ENCODE measurements around the gene GADD45GIP1.
"Not testable (repeated sequence)": the region's sequence is repeated elsewhere in the genome, so short reads cannot be mapped to it uniquely, and the experiment has no call there.

GADD45GIP1 gene

DNA sequence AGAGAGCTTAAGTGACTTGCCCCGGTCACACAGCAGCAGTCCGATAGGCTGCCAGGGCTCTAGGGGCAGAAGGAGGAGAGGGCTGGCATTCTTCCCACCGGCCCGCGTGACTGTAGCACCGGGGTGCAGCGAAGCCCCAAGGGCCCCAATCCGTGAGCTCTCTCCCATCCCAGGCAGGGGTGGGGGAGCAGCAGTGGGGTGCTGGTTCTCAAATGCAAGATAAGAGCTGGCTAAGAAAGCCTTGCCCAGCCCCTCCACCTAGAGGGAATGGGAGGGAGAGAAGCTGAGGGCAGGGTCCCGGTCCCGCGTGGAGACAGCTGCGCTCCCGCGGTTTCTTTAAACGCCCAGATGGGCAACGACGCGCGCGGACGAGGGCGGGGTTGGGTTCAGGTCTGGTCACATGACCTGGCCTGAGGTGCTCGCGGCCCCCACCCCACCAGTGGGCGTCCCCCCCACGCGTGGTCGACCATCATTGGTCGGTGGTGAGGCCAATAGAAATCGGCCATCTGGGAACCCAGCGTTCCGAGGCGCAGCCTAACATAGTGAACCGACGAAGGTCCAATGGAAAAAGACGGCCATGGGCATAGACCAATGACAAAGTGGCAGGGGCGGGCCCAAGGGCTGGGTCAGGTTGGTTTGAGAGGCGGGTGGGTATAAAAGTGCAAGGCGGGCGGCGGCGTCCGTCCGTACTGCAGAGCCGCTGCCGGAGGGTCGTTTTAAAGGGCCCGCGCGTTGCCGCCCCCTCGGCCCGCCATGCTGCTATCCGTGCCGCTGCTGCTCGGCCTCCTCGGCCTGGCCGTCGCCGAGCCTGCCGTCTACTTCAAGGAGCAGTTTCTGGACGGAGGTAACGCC is 18.9 kb downstream of the GADD45GIP1 start, which contains the start of gene CALR:
TSS of gene CALR (plus strand) at position 683 of the 852 bp plus-strand sequence. CDS start at position 754, 71 bp downstream.
- peak; percentile 97 for DNase-seq

DNA sequence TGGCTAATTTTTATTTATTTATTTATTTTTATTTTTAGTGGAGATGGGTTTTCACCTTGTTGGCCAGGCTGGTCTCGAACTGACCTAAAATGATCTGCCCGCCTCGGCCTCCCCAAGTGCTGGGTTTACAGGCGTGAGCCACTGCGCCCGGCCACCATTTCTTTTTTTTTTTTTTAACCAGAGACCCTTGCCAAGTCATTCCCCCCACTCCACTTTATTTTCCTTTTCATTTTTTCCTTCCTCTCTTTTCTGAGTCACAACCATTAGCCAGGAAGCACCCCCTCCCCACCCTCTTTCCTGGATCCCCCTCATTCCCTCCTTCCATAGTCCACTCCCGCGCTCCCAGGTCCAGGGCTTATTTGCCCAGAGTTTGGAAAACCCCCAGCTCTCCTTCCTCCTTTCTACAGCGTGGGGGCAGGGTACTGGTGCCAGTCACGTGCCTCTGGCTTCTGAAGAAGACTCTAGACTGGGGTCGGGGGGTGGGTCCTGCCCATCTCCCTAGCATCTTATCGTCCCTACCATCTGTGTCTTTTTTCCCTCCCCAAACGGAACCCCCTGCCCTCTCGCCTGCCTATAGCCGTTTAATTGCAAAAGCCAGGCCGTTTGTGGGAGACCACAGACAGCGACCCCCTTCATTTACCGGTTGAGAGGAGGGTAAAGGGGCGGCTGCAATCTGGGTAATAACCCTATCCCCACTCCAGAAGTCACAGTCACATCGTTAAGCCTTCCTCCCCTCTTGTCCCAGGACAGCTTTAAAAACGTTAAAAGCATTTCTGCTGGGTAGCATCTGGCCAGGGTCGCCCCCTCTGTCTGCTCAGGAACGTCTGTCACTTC is 19.7 kb downstream of the GADD45GIP1 start:
- DNase-seq = no peak

DNA sequence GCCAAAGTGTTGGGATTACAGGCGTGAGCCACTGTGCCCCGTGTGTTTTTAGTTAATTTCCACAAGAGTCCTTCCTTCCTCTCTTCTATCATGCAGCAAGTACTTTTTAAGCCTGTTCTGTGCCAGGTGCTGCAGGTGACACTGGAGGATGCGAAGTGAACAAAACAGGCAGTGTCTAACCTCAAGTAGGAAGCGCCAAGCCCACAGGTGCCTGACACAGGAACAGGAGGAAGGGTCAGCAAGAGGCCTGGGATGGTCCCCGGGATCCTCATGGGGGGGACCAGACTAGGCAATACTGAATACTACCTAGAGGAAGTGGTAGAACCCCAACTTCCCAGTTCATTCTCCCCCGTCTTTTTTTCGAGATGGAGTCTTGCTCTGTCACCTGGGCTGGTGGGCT is 20.4 kb downstream of the GADD45GIP1 start:
- DNase-seq = no peak

DNA sequence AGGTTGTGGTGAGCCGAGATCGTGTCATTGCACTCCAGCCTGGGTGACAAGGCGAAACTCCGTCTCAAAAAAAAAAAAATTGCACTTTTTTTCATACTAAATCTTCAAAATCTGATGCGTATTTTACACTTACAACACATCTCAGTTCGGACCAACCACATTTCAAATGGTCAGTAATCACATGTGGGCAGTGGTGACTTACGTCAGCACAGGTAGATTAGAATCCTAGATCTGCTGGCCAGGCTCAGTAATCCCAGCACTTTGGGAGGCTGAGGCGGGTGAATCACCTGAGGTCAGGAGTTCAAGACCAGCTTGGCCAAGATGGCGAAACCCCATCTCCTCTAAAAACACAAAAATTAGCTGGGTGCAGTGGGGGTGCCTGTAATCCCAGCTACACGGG is 22.0 kb downstream of the GADD45GIP1 start:
- no peak for DNase-seq

DNA sequence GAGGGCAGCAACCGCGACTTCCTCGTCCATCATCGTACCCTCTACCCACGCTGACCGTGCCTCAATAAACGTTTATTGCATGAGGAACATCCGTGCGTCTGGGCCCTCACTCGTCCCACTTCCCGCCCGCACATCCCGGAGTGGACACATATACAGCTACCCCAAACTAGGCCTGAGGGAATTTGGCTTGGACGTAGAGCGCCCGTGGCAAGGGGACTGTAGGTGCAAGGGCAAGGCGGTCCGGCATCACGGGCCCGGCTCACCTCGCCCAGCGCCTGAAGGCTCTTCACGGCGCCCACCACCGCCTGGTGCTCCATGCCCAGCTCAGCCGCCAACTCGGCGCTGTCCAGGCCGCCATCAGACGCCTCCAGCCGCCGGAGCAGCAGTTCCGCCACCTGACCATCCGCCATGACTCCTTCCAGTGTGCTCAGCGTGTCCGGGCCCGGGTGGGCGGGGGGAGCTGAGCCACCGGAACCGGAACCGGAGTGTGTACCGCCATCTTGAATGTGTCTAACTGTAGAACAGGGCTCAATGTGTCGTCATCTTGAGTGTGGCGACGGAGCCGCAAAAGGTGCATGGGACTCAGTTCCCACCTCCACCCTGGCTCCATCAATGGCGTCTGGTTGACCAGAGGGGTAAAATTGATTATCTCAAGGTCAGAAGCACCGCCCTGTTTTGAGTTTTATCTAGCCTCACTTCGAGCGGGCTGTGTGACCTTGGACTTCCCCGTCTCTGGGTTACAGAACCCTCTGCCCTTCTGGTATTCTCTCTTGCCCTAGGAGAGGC is 23.5 kb downstream of the GADD45GIP1 start, which contains the start of gene FARSA:
TSS of gene FARSA (minus strand) at position 425 of the 786 bp plus-strand sequence. CDS start at position 410, 15 bp downstream.
- DNase-seq = peak; percentile 81

DNA sequence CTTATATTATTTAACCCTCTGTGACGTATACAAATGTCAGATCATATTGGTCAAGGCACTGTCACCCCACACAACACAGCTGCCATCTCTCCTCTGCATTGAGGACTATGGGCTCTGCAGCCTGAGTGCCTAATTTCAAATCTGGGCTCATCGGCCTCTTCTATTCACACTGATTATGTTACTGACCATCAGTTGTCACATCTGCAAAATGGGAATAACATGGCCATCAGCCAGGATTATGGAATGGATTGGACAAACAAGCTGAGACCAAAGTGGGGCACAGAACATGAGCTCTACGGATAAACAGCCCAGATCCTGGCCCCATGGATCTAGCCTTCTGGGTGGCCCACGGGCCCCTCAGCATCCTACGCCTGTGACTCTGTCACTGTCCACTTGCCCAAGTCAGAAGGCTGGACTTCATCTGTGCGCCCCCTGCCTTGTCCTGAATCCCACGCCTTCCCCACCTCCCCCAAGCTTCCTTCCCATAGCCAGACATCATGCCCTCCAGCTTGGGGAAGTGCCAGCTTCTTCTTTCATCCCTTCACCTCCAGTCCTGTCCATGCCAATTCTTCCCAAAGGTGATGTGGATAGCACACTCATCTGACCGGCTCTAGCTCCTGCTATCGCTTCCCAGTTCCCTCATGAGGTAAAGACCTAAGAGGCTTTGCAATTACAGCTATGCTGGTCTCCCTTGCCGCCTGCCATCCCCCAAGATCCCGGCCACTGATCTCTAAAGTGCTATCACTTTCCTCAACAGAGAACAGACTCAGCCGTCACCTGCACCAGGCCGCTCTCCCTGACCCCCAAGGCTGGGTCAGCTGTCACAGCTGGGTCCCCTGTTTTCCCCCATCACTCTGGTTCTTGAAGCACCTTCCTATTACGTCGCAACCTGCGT is 24.4 kb downstream of the GADD45GIP1 start:
- no peak for DNase-seq

DNA sequence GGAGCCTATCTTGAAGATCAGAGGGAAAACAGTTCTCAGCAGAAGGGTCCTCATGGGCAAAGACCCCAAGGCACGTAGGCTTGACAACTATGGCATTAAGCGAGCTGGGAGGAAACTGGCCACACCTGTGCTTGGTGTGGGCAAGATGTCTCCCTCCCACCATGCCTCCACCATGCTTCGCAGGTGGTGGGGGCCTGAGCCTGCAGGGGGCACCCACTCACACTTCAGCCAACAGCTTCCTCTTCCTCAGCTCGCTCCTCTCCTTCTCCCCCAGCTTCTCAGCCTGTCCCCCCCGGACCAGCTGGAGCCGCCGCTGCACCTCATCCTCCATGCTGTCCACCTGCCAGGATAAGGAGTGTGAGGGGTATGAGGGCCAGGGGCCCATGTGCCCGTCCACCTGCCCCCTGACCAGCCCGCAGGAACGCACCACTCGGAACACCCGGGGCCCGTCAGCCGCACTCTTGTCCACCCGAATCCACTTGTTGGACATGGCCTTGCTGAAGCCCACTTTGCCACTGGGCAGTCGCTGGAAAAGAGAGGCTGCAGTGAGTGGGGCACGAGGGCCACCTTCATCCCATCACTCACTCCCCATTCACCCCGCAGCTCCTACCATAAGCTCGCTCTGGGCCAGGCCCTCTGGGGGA is 26.9 kb downstream of the GADD45GIP1 start:
- DNase-seq = no peak

DNA sequence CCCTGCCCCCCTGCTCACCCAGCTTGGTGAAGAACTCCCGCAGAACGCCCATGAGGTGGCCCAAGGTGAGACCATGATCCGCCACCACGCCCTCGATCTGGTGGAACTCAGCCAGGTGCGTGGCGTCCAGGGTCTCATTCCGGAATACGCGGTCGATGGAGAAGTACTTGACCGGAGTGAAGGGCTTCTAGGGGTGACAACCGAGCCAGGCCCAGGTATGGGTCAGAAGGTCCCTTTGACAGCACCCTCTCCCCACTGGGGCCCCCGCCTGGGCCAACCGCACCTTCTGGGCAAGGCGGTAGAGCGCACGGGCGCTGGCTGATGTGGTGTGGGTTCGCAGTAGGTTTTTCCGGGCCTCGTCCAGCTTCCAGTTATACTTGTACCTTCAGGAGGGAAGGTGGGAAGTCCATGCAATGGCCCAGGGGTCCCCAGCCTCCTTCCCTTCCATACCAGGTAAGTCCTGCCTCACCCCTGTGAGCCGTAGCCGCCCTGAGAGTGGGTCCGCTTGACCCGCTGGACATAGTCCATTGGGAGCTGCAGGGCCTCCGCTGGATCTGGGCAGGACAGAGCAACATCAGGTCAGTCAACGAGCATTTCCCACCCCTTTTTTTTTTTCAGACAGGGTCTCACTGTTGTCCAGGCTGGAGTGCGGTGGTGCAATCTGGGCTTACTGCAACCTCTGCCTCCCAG is 32.3 kb downstream of the GADD45GIP1 start:
- DNase-seq = no peak

DNA sequence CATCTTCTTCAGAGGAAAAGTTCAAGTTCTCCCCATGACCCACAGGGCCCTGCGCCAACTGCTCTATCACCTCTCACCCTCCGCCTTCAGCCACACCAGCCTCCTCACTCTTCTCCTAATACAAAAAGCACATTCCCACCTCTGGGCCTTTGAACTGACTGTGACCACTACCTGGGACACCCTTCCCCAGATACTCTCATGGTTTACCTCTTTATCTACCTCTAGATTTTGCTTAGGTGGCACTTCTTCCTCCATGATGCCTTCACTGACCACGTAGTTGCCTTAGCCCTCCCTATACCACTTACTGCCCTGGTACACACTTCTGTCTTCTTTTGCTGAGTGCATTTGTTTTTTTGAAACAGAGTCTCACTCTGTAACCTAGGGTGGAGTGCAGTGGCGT is 34.1 kb downstream of the GADD45GIP1 start:
- DNase-seq = no peak

DNA sequence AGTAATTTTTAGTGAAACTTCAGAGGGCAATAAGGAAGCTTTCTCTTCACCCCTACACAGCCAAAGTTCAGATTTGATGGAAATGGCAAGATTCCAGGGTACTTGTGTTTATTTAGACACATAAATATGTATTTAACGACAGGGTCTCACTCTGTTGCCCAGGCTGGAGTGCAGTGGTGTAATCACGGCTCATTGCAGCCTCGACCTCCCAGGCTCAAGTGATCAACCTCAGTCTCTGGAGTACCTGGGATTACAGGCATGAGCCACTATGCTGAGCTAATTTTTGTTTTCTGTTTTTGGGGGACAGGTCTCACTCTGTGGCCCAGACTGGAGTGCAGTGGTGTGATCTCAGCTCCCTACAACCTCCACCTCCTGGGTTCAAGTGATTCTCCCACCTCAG is 36.0 kb downstream of the GADD45GIP1 start:
- no peak for DNase-seq

DNA sequence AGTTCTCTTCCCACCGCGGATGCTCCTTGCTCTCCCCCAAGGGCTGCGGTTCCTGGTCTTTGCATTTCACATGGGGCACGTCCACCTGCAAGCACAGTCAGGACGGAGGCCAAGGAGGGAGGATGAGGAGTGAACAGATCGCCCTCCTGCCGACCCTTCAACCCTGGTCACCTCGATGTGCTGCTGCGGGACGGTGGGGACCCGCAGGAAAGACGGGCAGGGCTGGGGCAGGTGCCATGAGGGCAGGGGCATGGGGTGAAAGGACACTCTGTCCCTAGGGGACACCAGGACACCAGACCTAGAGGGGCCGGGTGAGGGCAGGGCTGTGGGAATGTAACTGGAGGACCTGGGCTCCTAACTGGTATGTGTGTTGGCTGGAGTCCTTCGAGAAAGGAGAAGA is 38.8 kb downstream of the GADD45GIP1 start:
- DNase-seq = no peak

DNA sequence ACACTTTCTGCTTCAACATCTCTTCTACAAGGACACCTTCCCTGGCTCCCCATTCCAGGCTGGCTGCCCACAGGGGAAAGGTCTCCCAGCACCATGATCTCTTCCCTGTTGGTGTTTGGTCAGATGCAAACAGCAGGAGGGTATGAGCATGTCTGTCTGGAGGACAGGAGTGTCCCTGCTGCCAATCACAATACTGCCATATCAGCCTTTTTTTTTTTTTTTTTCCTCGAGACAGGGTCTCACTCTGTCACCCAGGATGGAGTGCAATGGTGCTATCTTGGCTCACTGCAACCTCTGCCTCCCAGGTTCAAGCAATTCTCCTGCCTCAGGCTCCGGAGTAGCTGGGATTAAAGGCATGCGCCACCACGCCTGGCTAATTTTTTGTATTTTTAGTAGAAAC is 41.2 kb downstream of the GADD45GIP1 start:
- not testable (repeated sequence) for DNase-seq

DNA sequence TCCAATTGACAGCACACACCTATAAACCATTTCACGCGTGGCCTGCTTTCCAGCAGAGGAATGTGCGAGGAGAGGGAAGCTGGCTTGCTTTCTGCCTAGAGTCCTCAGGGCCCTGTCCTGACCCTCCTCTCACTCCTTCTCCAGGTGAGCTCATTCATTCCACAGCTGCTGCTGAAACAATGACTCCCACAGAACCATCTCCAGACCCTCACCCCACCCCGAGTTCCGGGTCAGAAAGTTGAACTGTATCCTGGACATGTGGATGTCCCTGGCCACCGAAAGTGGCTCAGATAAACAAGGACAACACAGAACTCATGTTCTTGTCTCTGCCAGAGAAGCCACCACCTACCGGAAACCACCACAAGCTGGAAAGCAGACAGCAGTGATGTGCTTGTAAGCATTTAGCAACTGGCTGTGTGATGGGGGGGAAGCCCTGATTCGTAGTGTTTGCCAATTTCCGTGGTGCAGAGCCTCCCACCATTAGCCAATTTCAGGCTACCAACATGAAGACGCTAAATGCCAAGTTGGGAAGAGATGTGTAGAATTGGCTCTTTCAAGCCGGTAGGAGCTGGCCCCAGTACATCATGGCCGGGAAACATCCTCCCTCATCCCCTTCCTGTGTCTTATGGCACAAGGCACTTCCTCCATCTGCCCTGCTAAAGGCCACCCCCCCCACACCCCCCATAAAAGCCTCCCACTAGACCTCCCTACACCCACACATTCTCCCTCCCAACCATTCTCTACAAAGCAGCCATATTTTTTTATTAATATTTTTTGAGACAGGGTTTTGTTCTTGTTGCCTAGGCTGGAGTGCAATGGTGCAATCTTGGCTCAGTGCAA is 43.0 kb downstream of the GADD45GIP1 start:
- peak; percentile 80 for DNase-seq

DNA sequence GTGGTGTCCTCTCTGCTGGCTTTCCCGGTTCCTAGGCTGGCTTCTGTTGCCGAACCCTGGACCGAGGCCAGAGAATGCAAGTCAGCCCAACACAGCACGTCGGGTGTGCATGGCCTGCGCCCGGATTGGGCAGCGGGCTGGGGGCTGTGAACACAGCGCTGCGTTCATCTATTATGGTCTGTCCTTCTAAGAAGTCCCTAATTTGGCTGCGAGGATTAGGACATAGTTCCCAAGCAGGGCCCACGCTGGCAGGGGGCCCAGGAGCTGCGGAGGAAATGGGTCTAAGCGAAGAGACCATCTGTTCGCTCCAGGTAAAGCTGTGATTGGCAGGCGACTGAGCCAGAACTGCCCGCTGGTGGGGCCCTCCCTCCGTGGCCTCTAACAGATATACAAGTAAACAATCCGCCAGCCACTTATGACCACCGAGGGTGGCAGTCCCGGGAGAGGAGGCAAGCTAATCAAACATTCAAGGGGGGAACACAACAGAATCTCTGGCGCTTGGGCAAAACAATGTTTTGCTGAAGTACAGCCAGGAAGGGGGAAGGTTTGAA is 43.9 kb downstream of the GADD45GIP1 start:
- peak; percentile 95 for DNase-seq

DNA sequence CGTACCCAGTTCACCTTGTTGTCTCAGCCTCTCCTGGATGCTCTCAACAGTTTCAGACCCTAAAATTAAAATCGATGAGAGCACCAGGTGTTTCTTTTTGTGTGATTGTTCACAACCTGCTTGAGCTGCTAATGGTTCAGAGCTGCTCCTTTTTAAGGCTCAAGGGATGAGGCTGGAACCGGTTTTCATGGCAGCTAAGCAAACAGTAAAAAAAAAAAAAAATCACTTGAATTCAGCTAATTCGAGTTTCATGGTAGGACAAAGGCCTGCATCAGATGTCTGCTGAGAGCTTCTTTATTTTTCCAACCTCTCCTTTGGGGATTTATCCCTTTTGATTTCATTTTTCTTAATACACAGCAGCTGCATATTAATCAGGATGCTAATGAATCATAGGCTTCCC is 44.5 kb downstream of the GADD45GIP1 start:
- DNase-seq = peak; percentile 94

DNA sequence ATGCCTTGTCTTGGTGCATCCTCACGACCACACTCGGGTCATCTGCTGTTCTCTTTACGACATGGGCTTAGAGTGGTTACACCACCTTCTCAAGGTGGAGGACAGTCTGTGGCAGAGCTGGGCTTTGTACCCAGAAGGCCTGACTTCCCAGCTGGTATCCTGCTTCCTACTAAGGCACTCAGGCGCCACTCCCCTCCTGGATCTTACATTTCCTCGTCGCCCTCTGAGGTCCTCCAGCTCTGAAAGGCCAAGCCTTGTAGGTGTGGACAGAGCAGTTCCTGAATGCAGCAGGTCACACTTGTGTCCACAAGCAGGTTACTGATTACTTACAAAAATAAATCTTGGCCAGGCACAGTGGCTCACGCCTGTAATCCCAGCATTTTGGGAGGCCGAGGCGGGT is 49.9 kb downstream of the GADD45GIP1 start:
- no peak for DNase-seq

Measured in NCI-H510A treated with DMSO at 0.1 percent for 48 hours (cell line).